Right lobe of liver (tissue), 4 donors: ENCODE data around the gene SPATA3.

Source experiments
- POLR2A ChIP-seq: fragments of 450-650 bp; IDR thresholded peaks from one replicate; pipeline ENCODE4 v1.6.1; 2017; ENCODE audit warnings: antibody characterized with exemption, mild to moderate bottlenecking
- TF ChIP-seq, protein P1 (sequence below), 4 donors: fragments of 200-600 bp in 3 of 4; fragments of 450-650 bp in 1 of 4; IDR thresholded peaks; one replicate each; pipeline versions ENCODE4 v1.5.1 to v1.8.0; 2016 to 2022; ENCODE audit warnings: antibody characterized with exemption in 4 of 4, mild to moderate bottlenecking in 2 of 4
- donor health status: DM: no; HTN: no; CAD: no.
- donor health status: DM: no; HTN: no; CAD: no.
- donor health status: DM: no; HTN: yes; CAD: no.

- TF ChIP-seq, protein P1, sequence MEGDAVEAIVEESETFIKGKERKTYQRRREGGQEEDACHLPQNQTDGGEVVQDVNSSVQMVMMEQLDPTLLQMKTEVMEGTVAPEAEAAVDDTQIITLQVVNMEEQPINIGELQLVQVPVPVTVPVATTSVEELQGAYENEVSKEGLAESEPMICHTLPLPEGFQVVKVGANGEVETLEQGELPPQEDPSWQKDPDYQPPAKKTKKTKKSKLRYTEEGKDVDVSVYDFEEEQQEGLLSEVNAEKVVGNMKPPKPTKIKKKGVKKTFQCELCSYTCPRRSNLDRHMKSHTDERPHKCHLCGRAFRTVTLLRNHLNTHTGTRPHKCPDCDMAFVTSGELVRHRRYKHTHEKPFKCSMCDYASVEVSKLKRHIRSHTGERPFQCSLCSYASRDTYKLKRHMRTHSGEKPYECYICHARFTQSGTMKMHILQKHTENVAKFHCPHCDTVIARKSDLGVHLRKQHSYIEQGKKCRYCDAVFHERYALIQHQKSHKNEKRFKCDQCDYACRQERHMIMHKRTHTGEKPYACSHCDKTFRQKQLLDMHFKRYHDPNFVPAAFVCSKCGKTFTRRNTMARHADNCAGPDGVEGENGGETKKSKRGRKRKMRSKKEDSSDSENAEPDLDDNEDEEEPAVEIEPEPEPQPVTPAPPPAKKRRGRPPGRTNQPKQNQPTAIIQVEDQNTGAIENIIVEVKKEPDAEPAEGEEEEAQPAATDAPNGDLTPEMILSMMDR (IDR thresholded peaks at IDR 0.05) = no peak
- no peak for TF ChIP-seq POLR2A
Observed at GRCh38 chr2:230964136-230964730, 31.7 kb upstream of the SPATA3 start.
